Trophoblast cell (in vitro differentiated cells and primary cell): ENCODE results near the gene HTR2C. TPM values are rescaled to one million over a fixed set of nuclear protein-coding genes. Genes with fewer than 3 reads are reported as not detected.

Experiments used
- DNase-seq, 2 donors: peaks; one replicate each; pipeline ENCODE4 v3.0.0-alpha.2; 2016
- H2AFZ ChIP-seq: 2 replicates; pipeline ENCODE4 v1.6.1; 2013; ENCODE audit warnings: low read length, moderate library complexity, mild to moderate bottlenecking; ENCODE audit not compliant: insufficient read depth, poor library complexity
- H2AK5ac ChIP-seq: 2 replicates; pipeline ENCODE4 v1.6.1; 2013; ENCODE audit warnings: mild to moderate bottlenecking, low read length
- H2BK120ac ChIP-seq: 2 replicates; pipeline ENCODE4 v1.6.1; 2013; ENCODE audit warnings: low read length, mild to moderate bottlenecking, moderate library complexity; ENCODE audit not compliant: insufficient read depth, poor library complexity
- H2BK12ac ChIP-seq: 2 replicates; pipeline ENCODE4 v1.6.1; 2013; ENCODE audit warnings: mild to moderate bottlenecking, low read length, moderate library complexity
- H2BK5ac ChIP-seq: 2 replicates; pipeline ENCODE4 v1.6.1; 2013; ENCODE audit warnings: low read length, low read depth, moderate library complexity, mild to moderate bottlenecking; ENCODE audit not compliant: poor library complexity
- H3K14ac ChIP-seq: 2 replicates; pipeline ENCODE4 v1.6.1; 2013; ENCODE audit warnings: mild to moderate bottlenecking, low read length
- H3K18ac ChIP-seq: 2 replicates; pipeline ENCODE4 v1.6.1; 2013; ENCODE audit warnings: mild to moderate bottlenecking, low read length
- H3K23ac ChIP-seq: 2 replicates; pipeline ENCODE4 v1.6.1; 2013; ENCODE audit warnings: low read length
- H3K27ac ChIP-seq: 2 replicates; pipeline ENCODE4 v1.5.1; 2013; ENCODE audit warnings: low read depth, mild to moderate bottlenecking, inconsistent platforms, low read length, moderate library complexity
- H3K27me3 ChIP-seq: 2 replicates; pipeline ENCODE4 v1.6.1; 2013; ENCODE audit warnings: inconsistent platforms, mild to moderate bottlenecking, low read length, moderate library complexity; ENCODE audit not compliant: insufficient read depth
- H3K36me3 ChIP-seq, 2 experiments: 1 replicate in 1 of 2; 2 replicates in 1 of 2; pipeline ENCODE4 v1.6.1; 2013; ENCODE audit warnings: low read length in 2 of 2, mild to moderate bottlenecking in 2 of 2, moderate library complexity in 1 of 2; ENCODE audit not compliant: insufficient read depth in 2 of 2, control insufficient read depth in 1 of 2
- H3K4ac ChIP-seq: 2 replicates; pipeline ENCODE4 v1.6.1; 2013; ENCODE audit warnings: low read depth, mild to moderate bottlenecking, low read length, moderate library complexity
- H3K4me1 ChIP-seq, 2 experiments: 1 replicate in 1 of 2; 2 replicates in 1 of 2; pipeline ENCODE4 v1.6.1; 2013; ENCODE audit warnings: low read length in 2 of 2, mild to moderate bottlenecking in 2 of 2, moderate library complexity in 1 of 2; ENCODE audit not compliant: insufficient read depth in 2 of 2, control insufficient read depth in 1 of 2
- H3K4me2 ChIP-seq: 2 replicates; pipeline ENCODE4 v1.6.1; 2013; ENCODE audit warnings: inconsistent platforms, mild to moderate bottlenecking, low read length, moderate library complexity
- H3K4me3 ChIP-seq: 2 replicates; pipeline ENCODE4 v1.5.1; 2013; ENCODE audit warnings: mild to moderate bottlenecking, low read depth, low read length, inconsistent platforms
- H3K79me1 ChIP-seq: one replicate; pipeline ENCODE4 v1.6.1; 2013; ENCODE audit warnings: low read length
- H3K79me2 ChIP-seq: 2 replicates; pipeline ENCODE4 v1.6.1; 2013; ENCODE audit warnings: low read length, mild to moderate bottlenecking; ENCODE audit not compliant: control insufficient read depth, insufficient read depth, poor library complexity
- H3K9ac ChIP-seq: 2 replicates; pipeline ENCODE4 v1.6.1; 2013; ENCODE audit warnings: mild to moderate bottlenecking, low read length
- H3K9me3 ChIP-seq: 2 replicates; pipeline ENCODE4 v1.6.1; 2013; ENCODE audit warnings: low read depth, mild to moderate bottlenecking, control low read depth, inconsistent platforms, low read length; ENCODE audit not compliant: insufficient read depth
- H4K12ac ChIP-seq: 2 replicates; pipeline ENCODE4 v1.6.1; 2013; ENCODE audit warnings: low read depth, mild to moderate bottlenecking, low read length, moderate library complexity
- H4K8ac ChIP-seq: 2 replicates; pipeline ENCODE4 v1.6.1; 2013; ENCODE audit warnings: low read depth, mild to moderate bottlenecking, low read length, moderate library complexity
- H4K91ac ChIP-seq: one replicate; pipeline ENCODE4 v1.6.1; 2013; ENCODE audit warnings: low read depth, mild to moderate bottlenecking, low read length, moderate library complexity
- WGBS: extraction: QIAGEN DNeasy Blood & Tissue Kit; methylation state at CpG from one replicate; pipeline ENCODE4 v1.1.7; 2013; ENCODE audit warnings: missing lambda C conversion rate; ENCODE audit not compliant: insufficient read length, insufficient coverage; ENCODE audit errors: extremely low coverage; 5-methylcytosine and 5-hydroxymethylcytosine counted together
- polyA plus RNA-seq: library from polyadenylated mRNA; stranded (reverse); fragments of 200-250 nt; gene quantifications from 2 replicates; pipeline ENCODE4 v1.2.3, GENCODE V29; 2013

Gene HTR2C
- polyA plus RNA-seq = 0.01 TPM in 1 of 2 replicates, not detected in the other

DNA sequence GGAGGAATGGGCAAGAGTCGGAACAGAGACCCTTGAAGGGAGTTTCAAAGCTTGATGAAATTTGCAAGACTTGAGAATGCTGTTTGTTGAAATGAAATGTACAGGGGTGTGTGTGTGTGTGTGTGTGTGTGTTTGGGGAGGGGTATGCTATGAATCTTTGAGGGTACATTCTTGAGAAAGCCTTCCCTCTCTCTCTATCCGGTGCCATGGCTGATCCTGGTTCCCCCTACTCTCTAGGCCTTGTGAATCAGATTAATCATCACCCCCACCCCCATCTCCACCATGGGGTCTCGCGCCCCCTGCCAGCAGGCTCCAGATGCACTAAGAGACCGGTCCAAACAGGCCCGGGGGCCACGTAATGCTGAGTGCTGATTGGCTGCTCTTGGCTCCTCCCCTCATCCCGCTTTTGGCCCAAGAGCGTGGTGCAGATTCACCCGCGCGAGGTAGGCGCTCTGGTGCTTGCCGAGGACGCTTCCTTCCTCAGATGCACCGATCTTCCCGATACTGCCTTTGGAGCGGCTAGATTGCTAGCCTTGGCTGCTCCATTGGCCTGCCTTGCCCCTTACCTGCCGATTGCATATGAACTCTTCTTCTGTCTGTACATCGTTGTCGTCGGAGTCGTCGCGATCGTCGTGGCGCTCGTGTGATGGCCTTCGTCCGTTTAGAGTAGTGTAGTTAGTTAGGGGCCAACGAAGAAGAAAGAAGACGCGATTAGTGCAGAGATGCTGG is at the start of gene HTR2C:
Gene HTR2C, plus strand, starts transcription at position 441 of the 729 bp plus-strand sequence. CDS start 142,851 bp downstream, outside the sequence.
- Histone ChIP-seq H3K4ac (no peak within 1 kb of the TSS), H2AK5ac (no peak within 1 kb of the TSS), H2BK120ac (no peak within 1 kb of the TSS), H3K27me3 (peaks cover 38% of the 10 kb centered on the region), H4K12ac (no peak within 1 kb of the TSS), H3K79me2 (no peaks in the 10 kb centered on the region), H2AFZ (no peak within 1 kb of the TSS), H2BK12ac (no peak within 1 kb of the TSS), H2BK5ac (no peak within 1 kb of the TSS), H3K79me1 (no peaks in the 10 kb centered on the region), H3K23ac (no peak within 1 kb of the TSS), H3K4me1 (peaks cover 3 to 8% of the 10 kb centered on the region in 2 experiments), H3K9me3 (peaks cover 4% of the 10 kb centered on the region), H3K36me3 (no peaks in the 10 kb centered on the region), H4K8ac (no peak within 1 kb of the TSS), H4K91ac (no peak within 1 kb of the TSS), H3K14ac (no peak within 1 kb of the TSS), H3K18ac (no peak within 1 kb of the TSS), H3K4me2 (peak within 1 kb of the TSS; percentile 85), H3K27ac (no peak within 1 kb of the TSS), H3K9ac (no peak within 1 kb of the TSS), H3K4me3 (peak within 1 kb of the TSS; percentile 59)
- no CpG with 5 or more reads among the region's 34 CpGs for WGBS
- DNase-seq = no peak

GRCh38 chrX:114580336-114580735 is 3.5 kb upstream of the HTR2C start:
- H4K91ac ChIP-seq = no peak overlapping the region
- no peak overlapping the region for H3K4ac ChIP-seq

GRCh38 chrX:114581528-114582263 is 2.2 kb upstream of the HTR2C start:
- Histone ChIP-seq H2BK5ac (no peak overlapping the region), H2BK12ac (no peak overlapping the region), H3K4me2 (peak overlapping the region; percentile 44), H3K4ac (no peak overlapping the region), H3K27ac (no peak overlapping the region), H3K18ac (no peak overlapping the region), H2AK5ac (no peak overlapping the region), H2BK120ac (no peak overlapping the region), H3K4me3 (no peak overlapping the region), H3K27me3 (peaks cover 38% of the 10 kb centered on the region), H3K14ac (no peak overlapping the region), H3K79me2 (no peaks in the 10 kb centered on the region), H4K91ac (no peak overlapping the region), H4K12ac (no peak overlapping the region), H3K36me3 (no peaks in the 10 kb centered on the region), H4K8ac (no peak overlapping the region), H3K4me1 (peaks cover 3 to 8% of the 10 kb centered on the region in 2 experiments), H3K9ac (no peak overlapping the region), H2AFZ (no peak overlapping the region), H3K79me1 (no peaks in the 10 kb centered on the region), H3K9me3 (peaks cover 4% of the 10 kb centered on the region), H3K23ac (no peak overlapping the region)
- WGBS = no CpG with 5 or more reads among the region's 45 CpGs
- DNase-seq = no peak

More at GRCh38 chrX:114580336-114580735, 3.5 kb upstream of the HTR2C start:
- Histone ChIP-seq H3K18ac (no peak overlapping the region), H3K36me3 (no peaks in the 10 kb centered on the region), H4K12ac (no peak overlapping the region), H3K23ac (no peak overlapping the region), H3K4me2 (no peak overlapping the region), H2BK12ac (no peak overlapping the region), H2AFZ (no peak overlapping the region), H3K14ac (no peak overlapping the region), H3K27ac (no peak overlapping the region), H3K27me3 (peaks cover 34% of the 10 kb centered on the region), H3K79me1 (no peaks in the 10 kb centered on the region), H3K4me3 (no peak overlapping the region), H2BK5ac (no peak overlapping the region), H4K8ac (no peak overlapping the region), H2BK120ac (no peak overlapping the region), H2AK5ac (no peak overlapping the region), H3K4me1 (peaks cover 3 to 8% of the 10 kb centered on the region in 2 experiments), H3K9ac (no peak overlapping the region), H3K9me3 (peaks cover 4% of the 10 kb centered on the region), H3K79me2 (no peaks in the 10 kb centered on the region)
- DNase-seq = no peak
- WGBS = no CpG with 5 or more reads among the region's 4 CpGs

- Histone ChIP-seq H3K27ac (no peak overlapping the region), H2BK120ac (no peak overlapping the region), H3K14ac (no peak overlapping the region), H3K4me2 (no peak overlapping the region), H2BK5ac (no peak overlapping the region), H4K8ac (no peak overlapping the region), H3K4ac (no peak overlapping the region), H3K23ac (no peak overlapping the region), H3K18ac (no peak overlapping the region), H4K12ac (no peak overlapping the region), H3K79me2 (no peaks in the 10 kb centered on the region), H4K91ac (no peak overlapping the region), H2AFZ (no peak overlapping the region), H3K9ac (no peak overlapping the region), H2AK5ac (no peak overlapping the region), H2BK12ac (no peak overlapping the region), H3K4me3 (no peak overlapping the region), H3K36me3 (no peaks in the 10 kb centered on the region), H3K27me3 (peaks cover 38% of the 10 kb centered on the region), H3K79me1 (no peaks in the 10 kb centered on the region), H3K4me1 (peaks cover 3 to 8% of the 10 kb centered on the region in 2 experiments), H3K9me3 (peaks cover 4% of the 10 kb centered on the region)
- DNase-seq = no peak
- no CpG with 5 or more reads among the region's 12 CpGs for WGBS
These were observed 1.6 kb upstream of the HTR2C start for GRCh38 chrX:114582264-114582632.
